ENCODE results near the gene TSPEAR. TPM values are rescaled to one million over a fixed set of nuclear protein-coding genes. Genes with fewer than 3 reads are reported as not detected.

Gene TSPEAR
- total and polyA plus RNA-seq, 9 of the 15 experiments (the other 6 are each of a cell fraction or from before 2014, with no cell fraction given), result not detected

GRCh38 chr21:44456214-44456914, 255.0 kb downstream of the TSPEAR start:
- H3K4me2 ChIP-seq (ENCODE audit: insufficient read depth, low read length), result no peak overlapping the region
- no TSS peak for BruUV-seq (replicated peaks)
- H3K9me1 ChIP-seq (ENCODE audit: control insufficient read depth, insufficient read depth, low read length), result no peaks in the 10 kb centered on the region
- FAIRE-seq, result no peak
- DNase-seq (ENCODE audit: extremely low read depth in 1 of 4, low spot score in 3 of 4), result no peak
- no peak overlapping the region for H2AFZ ChIP-seq (ENCODE audit: low read depth, low read length)
- ChIA-PET CTCF (ENCODE audit: low intra/inter-chr PET ratio) (no interaction called here), POLR2A (interaction anchor here (0.6 kb wide), 1 partner anchor 139 kb away, joined by 3 read pairs; no protein-coding TSS in a partner anchor)
- no peaks in the 10 kb centered on the region for H3K79me2 ChIP-seq (ENCODE audit: control insufficient read depth, insufficient read depth, low read length)
- no peak overlapping the region for H3K9ac ChIP-seq (ENCODE audit: insufficient read depth in 1 of 2, low read depth in 2 of 2, low read length in 2 of 2)
- intact Hi-C loops (cut with micrococcal nuclease), result no loop called here
- in situ Hi-C loops (cut with MboI), result no loop called here
- peaks cover 0 to 23% of the 10 kb centered on the region in 2 experiments; a peak in 1 of 5 replicates for H3K4me1 ChIP-seq (replicated peaks in 1 of 2; ENCODE audit: control insufficient read depth in 2 of 2, insufficient read depth in 2 of 2, low read length in 2 of 2)
- no peaks in the 10 kb centered on the region for H3K36me3 ChIP-seq (ENCODE audit: control insufficient read depth, insufficient read depth, low read length)
- H3K9me3 ChIP-seq (replicated peaks; ENCODE audit: control insufficient read depth, insufficient read depth, low read depth, low read length), result no peaks in the 10 kb centered on the region
- H3K27me3 ChIP-seq (ENCODE audit: control insufficient read depth in 2 of 2, insufficient read depth in 2 of 2, low read length in 2 of 2), result peaks cover 11 to 57% of the 10 kb centered on the region in 2 experiments; a peak in 4 of 5 replicates
- WGBS (ENCODE audit: insufficient coverage, low coverage, missing lambda C conversion rate), result 26% methylated on average over 30 of the region's 35 CpGs
- ATAC-seq, result no peak
- TF ChIP-seq HNRNPL (IDR thresholded peaks at IDR 0.05; ENCODE audit: low read depth, low read length), result 0 out of 2 replicates have a peak, but pooled peaks have one; percentile 5
- no peak for TF ChIP-seq ETS1 (conservative IDR thresholded peaks at IDR 0.05; ENCODE audit: control insufficient read depth, low read depth, low read length)
- H3K27ac ChIP-seq (ENCODE audit: extremely low read depth, low read depth, low read length), result no peak overlapping the region
- H4K20me1 ChIP-seq (replicated peaks; ENCODE audit: control insufficient read depth, insufficient read depth, low read length), result peaks cover 7% of the 10 kb centered on the region; the same call in 1 of the 2 replicates
- H3K4me3 ChIP-seq, result no peak overlapping the region
